GM21526 (cell line): ENCODE data around the gene NAGA.
"Not testable (repeated sequence)": the region's sequence is repeated elsewhere in the genome, so short reads cannot be mapped to it uniquely, and the experiment has no call there.

ENCODE experiments used
- ATAC-seq: cut with Tn5 transposase; IDR thresholded peaks from one replicate; pipeline ENCODE4 v1.9.1; 2021; ENCODE audit warnings: moderate library complexity; ENCODE audit not compliant: unreplicated experiment, low FRiP score

Gene NAGA

GRCh38 chr22:42070517-42071422, at the start of gene NAGA:
NAGA (minus strand) TSS chr22:42070812; CDS start chr22:42070297, 515 bp downstream.
- ATAC-seq: peak; percentile 75

- no peak for ATAC-seq
Observed at GRCh38 chr22:42116848-42117424, 46.3 kb upstream of the NAGA start.

- not testable (repeated sequence) for ATAC-seq
Observed at GRCh38 chr22:42115420-42115830, 44.8 kb upstream of the NAGA start.

GRCh38 chr22:42114721-42115120, 44.1 kb upstream of the NAGA start:
- no peak for ATAC-seq

- not testable (repeated sequence) for ATAC-seq
Observed at GRCh38 chr22:42112793-42113192, 42.2 kb upstream of the NAGA start.

GRCh38 chr22:42111798-42112197, 41.2 kb upstream of the NAGA start:
- no peak for ATAC-seq

GRCh38 chr22:42108848-42109247, 38.2 kb upstream of the NAGA start:
- ATAC-seq: no peak

GRCh38 chr22:42104332-42104860, 33.8 kb upstream of the NAGA start:
- ATAC-seq: not testable (repeated sequence)

GRCh38 chr22:42101199-42101598, 30.6 kb upstream of the NAGA start:
- ATAC-seq: no peak

- ATAC-seq: peak; percentile 3
Observed at GRCh38 chr22:42091455-42091782, 20.8 kb upstream of the NAGA start.

- ATAC-seq: peak; percentile 84
Observed at GRCh38 chr22:42090596-42091454, 20.2 kb upstream of the NAGA start, which contains the start of gene NDUFA6. NDUFA6 (minus strand) TSS chr22:42090772; CDS start chr22:42090744, 28 bp downstream.

GRCh38 chr22:42086051-42086450, 15.4 kb upstream of the NAGA start:
- no peak for ATAC-seq

- ATAC-seq: no peak
Observed at GRCh38 chr22:42084874-42085273, 14.3 kb upstream of the NAGA start.

GRCh38 chr22:42083119-42083518, 12.5 kb upstream of the NAGA start:
- ATAC-seq: no peak

- no peak for ATAC-seq
Observed at GRCh38 chr22:42080287-42080686, 9.7 kb upstream of the NAGA start.

GRCh38 chr22:42079319-42080251, 9.0 kb upstream of the NAGA start, which contains the start of gene SMDT1:
SMDT1 (plus strand) TSS chr22:42079700; CDS start chr22:42079769, 69 bp downstream.
- peak; percentile 72 for ATAC-seq

- ATAC-seq: peak; percentile 7
Observed at GRCh38 chr22:42078469-42079318, 8.1 kb upstream of the NAGA start.

GRCh38 chr22:42077486-42078125, 7.0 kb upstream of the NAGA start:
- no peak for ATAC-seq
